Small intestine (tissue), 7 donors: ENCODE results near the gene DMGDH. TPM values are rescaled to one million over a fixed set of nuclear protein-coding genes. Genes with fewer than 3 reads are reported as not detected.

Source experiments
- DNase-seq, 2 donors: peaks; one replicate each; pipeline versions ENCODE4 v3.0.0 to v3.0.0-alpha.2; 2013
- FAIRE-seq: peaks from 2 replicates; lab custom pipeline; 2012; peaks lifted over from hg19 to GRCh38; lab: Jason Lieb, UNC
- H3K27ac ChIP-seq, 3 donors: one replicate each; pipeline ENCODE4 v1.5.1; 2013; ENCODE audit warnings: low read length in 2 of 3, mild to moderate bottlenecking in 2 of 3, control low read depth in 1 of 3, inconsistent platforms in 1 of 3, low read depth in 1 of 3, moderate library complexity in 1 of 3
- H3K27me3 ChIP-seq, 3 donors: one replicate each; pipeline ENCODE4 v1.6.1; 2013; ENCODE audit warnings: low read length in 3 of 3, inconsistent platforms in 1 of 3; ENCODE audit not compliant: control insufficient read depth in 3 of 3, insufficient read depth in 3 of 3
- H3K36me3 ChIP-seq, 3 donors: one replicate each; pipeline ENCODE4 v1.6.1; 2013; ENCODE audit warnings: low read length in 3 of 3, inconsistent platforms in 1 of 3, low read depth in 1 of 3, mild to moderate bottlenecking in 1 of 3, moderate library complexity in 1 of 3; ENCODE audit not compliant: control insufficient read depth in 3 of 3, insufficient read depth in 2 of 3
- H3K4me1 ChIP-seq, 3 donors: one replicate each; pipeline ENCODE4 v1.6.1; 2013; ENCODE audit warnings: low read length in 2 of 3, inconsistent platforms in 1 of 3, low read depth in 1 of 3, mild to moderate bottlenecking in 1 of 3, moderate library complexity in 1 of 3; ENCODE audit not compliant: control insufficient read depth in 3 of 3, insufficient read depth in 2 of 3
- H3K4me3 ChIP-seq, 3 donors: one replicate each; pipeline ENCODE4 v1.5.1; 2013; ENCODE audit warnings: low read length in 3 of 3, control low read depth in 1 of 3, inconsistent platforms in 1 of 3, low read depth in 1 of 3, mild to moderate bottlenecking in 1 of 3, moderate library complexity in 1 of 3
- H3K9me3 ChIP-seq, 2 donors: one replicate each; pipeline ENCODE4 v1.6.1; 2013; ENCODE audit warnings: low read depth in 1 of 2, low read length in 1 of 2; ENCODE audit not compliant: control insufficient read depth in 2 of 2, insufficient read depth in 1 of 2
- WGBS, 3 donors: extraction: QIAGEN DNeasy Blood & Tissue Kit; methylation state at CpG; one replicate each; pipeline ENCODE4 v1.1.7; 2013; 5-methylcytosine and 5-hydroxymethylcytosine counted together
- polyA plus RNA-seq, 4 donors: library from polyadenylated mRNA; stranded (reverse) in 3 of 4; unstranded in 1 of 4; fragments of 200-250 nt in 3 of 4; fragments of 120-200 nt in 1 of 4; gene quantifications; one replicate each; pipeline versions ENCODE4 v1.2.1 to v1.2.3, GENCODE V29; 2013
- donor health status: healthy with polysubstance abuse.
- donor health status: control.
- donor health status: control.
- donor health status: Bipolar disorder and iron deficiency.
- donor health status: healthy.

Gene DMGDH
- polyA plus RNA-seq, 4 donors: 0.24 to 1.9 TPM; not detected in 2

DNA sequence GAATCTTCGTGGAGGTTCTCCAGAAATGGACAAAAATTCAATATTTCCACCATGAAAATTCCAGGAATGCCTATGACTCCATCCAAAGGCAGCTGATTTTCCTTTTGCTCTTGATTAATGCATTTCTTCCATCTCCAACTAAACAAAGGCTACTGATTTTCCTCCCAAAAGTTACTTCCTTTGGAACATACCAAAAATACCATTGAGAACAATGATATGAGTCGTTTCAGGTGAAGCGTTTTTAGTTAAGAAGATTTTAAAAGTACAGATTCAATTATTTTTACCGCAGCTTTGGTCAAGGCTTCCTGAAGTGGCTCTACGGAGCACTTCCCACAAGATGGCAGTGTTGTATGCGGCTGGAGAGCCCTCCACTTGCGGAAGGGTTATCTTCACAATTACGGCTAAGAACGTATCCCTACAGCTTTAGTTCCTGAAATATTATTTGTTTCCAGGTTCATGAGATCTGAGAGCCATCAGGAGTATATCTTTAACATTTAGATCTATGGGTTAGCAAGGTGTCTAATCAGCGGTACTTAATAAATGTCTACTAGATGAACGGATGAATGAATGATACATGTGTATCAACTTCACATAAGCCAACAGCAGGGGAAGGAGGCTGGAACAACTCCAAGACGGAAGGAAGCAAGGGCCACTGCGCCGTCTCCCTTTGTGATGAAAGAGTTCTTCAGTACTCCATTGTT, 48.5 kb downstream of the DMGDH start:
- WGBS, 3 donors: 11 to 20% (median 19%) methylated on average over 14 of the region's 14 CpGs

DNA sequence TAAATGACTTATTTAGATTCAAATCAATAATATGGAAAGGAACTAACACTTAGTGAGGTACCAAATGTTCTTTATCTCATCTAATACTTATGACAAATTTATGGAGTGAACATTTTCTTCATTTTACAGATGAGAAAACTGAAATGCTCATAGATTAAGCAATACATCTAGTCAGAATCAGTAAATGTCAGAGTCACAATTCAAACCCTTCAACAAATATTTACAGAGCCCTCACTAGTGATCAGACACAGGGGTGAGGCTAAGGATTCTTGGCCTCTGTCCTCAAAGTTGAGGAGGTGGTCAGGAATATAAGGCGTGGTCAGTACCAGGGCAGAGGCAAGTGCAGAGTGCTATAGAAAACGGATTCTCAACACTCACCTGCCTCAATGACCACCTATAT, 54.8 kb downstream of the DMGDH start:
- FAIRE-seq: no peak
- H3K27me3 ChIP-seq: peaks cover 0 to 3% (median 0%) of the 10 kb centered on the region in 3 donors
- no peaks in the 10 kb centered on the region for H3K36me3 ChIP-seq
- no peak overlapping the region for H3K27ac ChIP-seq
- no peaks in the 10 kb centered on the region for H3K4me1 ChIP-seq
- no peak for DNase-seq
- H3K4me3 ChIP-seq: no peak overlapping the region
- WGBS, 3 donors: 67 to 77% (median 71%) methylated on average over 2 of the region's 2 CpGs
- H3K9me3 ChIP-seq: peaks cover 0 to 8% of the 10 kb centered on the region in 2 donors

More for the DNA sequence above, 48.5 kb downstream of the DMGDH start:
- H3K27me3 ChIP-seq: peaks cover 0 to 3% (median 0%) of the 10 kb centered on the region in 3 donors
- FAIRE-seq: no peak
- H3K36me3 ChIP-seq: no peaks in the 10 kb centered on the region
- H3K27ac ChIP-seq: no peak overlapping the region
- H3K4me3 ChIP-seq: no peak overlapping the region
- DNase-seq: peak; percentile 46 to 73
- H3K4me1 ChIP-seq: peaks cover 0 to 3% (median 0%) of the 10 kb centered on the region in 3 donors
- H3K9me3 ChIP-seq: no peaks in the 10 kb centered on the region

DNA sequence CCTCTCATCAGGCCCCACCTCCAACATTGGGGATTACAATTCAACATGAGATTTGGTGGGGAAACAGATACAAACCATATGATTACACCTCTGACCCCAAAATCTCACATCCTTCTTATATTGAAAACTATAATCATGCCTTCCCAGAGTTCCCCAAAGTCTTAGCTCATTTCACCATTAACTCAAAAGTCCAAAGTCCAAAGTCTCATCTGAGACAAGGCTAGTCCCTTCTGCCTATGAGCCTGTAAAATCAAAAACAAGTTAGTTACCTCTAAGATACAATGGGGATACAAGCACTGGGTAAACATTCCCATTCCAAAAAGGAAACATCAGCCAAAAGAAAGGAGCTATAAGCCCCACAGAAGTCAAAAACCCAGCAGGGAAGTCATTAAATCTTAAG, 57.6 kb downstream of the DMGDH start:
- DNase-seq (no peak), FAIRE-seq (no peak)
- peaks cover 0 to 8% of the 10 kb centered on the region in 2 donors for H3K9me3 ChIP-seq
- H3K27me3 ChIP-seq: peaks cover 0 to 3% (median 0%) of the 10 kb centered on the region in 3 donors
- H3K36me3 ChIP-seq: no peaks in the 10 kb centered on the region
- no peak overlapping the region for H3K4me3 ChIP-seq
- H3K4me1 ChIP-seq: no peaks in the 10 kb centered on the region
- H3K27ac ChIP-seq: no peak overlapping the region

DNA sequence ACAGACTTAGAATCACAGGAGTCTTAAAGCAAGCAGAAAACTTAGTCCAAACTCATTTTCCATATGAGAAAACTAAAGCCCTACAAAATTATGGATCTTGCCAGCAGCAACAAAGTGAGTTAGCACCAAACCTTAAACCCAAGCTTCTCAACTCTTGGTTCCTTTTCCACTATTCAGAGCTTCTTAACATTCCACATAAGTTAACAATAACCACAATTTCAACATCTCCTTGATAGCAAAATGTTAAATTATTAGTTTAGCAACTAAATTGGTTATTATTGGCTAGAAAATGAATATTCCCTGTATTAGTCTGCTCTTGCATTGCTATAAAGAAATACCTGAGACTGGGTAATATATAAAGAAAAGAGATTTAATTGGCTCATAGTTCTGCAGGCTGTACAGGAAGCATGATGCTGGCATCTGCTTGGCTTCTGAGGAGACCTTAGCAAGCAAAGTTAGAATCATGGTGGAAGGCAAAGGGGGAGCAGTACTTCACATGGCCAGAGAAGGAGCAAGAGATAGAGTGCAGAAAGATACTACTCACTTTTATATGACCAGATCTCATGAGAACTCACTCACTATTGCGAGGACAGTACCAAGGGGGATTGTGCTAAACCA, 58.1 kb downstream of the DMGDH start:
- WGBS, 3 donors: 100% methylated on average over 1 of the region's 1 CpG

DNA sequence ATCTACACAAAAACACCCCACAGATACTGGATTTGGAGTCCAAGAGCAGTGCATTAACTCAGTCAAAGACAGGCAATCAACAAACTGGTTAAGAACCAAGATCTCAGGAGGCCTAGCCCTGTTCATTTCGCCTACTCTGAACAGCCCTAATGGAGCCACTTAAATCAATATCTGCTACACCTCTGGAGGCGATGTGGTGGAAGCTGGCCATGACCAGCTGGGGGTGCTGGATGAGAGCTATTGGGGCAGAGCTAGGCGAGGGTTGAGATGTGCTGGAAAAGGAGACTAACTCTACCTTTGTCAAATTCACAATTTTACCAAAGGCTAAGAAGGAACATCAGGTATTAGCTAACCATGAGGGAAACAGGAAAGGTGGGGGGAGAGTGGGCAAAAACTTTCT, 61.1 kb downstream of the DMGDH start:
- Histone ChIP-seq H3K27me3 (no peaks in the 10 kb centered on the region), H3K9me3 (peaks cover 0 to 8% of the 10 kb centered on the region in 2 donors), H3K4me3 (no peak overlapping the region), H3K27ac (no peak overlapping the region), H3K36me3 (no peaks in the 10 kb centered on the region), H3K4me1 (no peaks in the 10 kb centered on the region)
- WGBS, 3 donors: 61 to 83% (median 78%) methylated on average over 3 of the region's 3 CpGs
- FAIRE-seq (no peak), DNase-seq (no peak)

More for the DNA sequence above, 58.1 kb downstream of the DMGDH start:
- DNase-seq: no peak
- Histone ChIP-seq H3K9me3 (peaks cover 0 to 8% of the 10 kb centered on the region in 2 donors), H3K27me3 (peaks cover 0 to 3% (median 0%) of the 10 kb centered on the region in 3 donors), H3K27ac (no peak overlapping the region), H3K4me3 (no peak overlapping the region), H3K36me3 (no peaks in the 10 kb centered on the region), H3K4me1 (no peaks in the 10 kb centered on the region)
- no peak for FAIRE-seq

DNA sequence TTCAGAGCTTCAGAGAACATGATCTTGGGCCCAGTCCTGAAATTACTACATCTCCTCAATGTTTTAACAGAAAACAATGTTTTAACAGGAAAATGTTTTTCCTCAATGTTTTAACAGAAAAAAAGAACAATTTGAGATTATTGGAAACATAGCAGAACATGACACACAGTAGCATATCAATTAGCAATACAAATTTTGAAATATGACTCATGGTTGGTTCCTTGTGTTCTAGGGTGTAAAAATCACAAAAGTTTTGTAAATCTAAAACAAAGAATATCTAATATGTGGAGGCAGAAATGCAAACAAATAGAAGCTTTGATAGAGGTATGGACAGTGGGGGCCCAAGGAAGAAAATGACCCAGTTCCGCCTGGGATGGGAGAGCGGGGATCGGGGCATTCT, 61.6 kb downstream of the DMGDH start:
- DNase-seq: no peak
- 79 to 97% (median 96%) methylated on average over 3 of the region's 3 CpGs for WGBS, 3 donors
- no peak for FAIRE-seq
- Histone ChIP-seq H3K4me1 (no peaks in the 10 kb centered on the region), H3K9me3 (peaks cover 0 to 4% of the 10 kb centered on the region in 2 donors), H3K36me3 (no peaks in the 10 kb centered on the region), H3K4me3 (no peak overlapping the region), H3K27me3 (no peaks in the 10 kb centered on the region), H3K27ac (no peak overlapping the region)

DNA sequence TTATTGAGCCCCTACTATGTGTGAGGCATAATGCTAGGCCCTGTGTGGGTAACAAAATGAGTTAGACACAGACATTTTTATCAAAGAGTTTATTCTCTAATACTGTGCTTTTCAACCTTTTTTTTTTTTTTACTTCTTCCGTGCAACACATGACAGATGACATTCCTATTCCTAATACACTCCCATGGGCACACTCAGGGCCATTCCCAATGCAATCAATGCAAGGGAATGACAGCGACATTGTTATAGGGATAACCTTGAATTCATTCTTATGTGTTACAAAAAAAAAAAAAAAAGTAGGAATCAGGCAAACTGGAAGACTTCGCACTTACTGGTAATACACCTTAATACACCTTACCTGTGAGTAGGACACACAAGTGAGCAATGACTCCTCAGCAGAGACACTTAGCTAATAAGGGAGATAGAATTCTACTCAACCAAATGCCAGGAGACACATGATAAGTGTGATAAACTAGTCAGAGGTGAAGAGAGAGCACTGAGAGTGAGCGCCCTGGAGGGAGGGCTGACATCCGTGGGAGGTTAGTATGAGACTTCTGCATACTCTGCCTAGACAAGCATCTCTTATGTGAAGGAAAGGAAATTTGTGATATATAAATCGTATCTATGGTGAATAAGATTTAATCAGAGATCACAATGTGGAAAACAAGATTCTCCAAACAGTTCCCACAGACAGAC, 63.4 kb downstream of the DMGDH start:
- DNase-seq (no peak), FAIRE-seq (no peak)
- H3K27ac ChIP-seq: no peak overlapping the region
- H3K27me3 ChIP-seq: no peaks in the 10 kb centered on the region
- no peak overlapping the region for H3K4me3 ChIP-seq
- H3K4me1 ChIP-seq: no peaks in the 10 kb centered on the region
- H3K9me3 ChIP-seq: no peaks in the 10 kb centered on the region
- H3K36me3 ChIP-seq: no peaks in the 10 kb centered on the region
- WGBS, 3 donors: 86 to 91% (median 89%) methylated on average over 6 of the region's 6 CpGs

DNA sequence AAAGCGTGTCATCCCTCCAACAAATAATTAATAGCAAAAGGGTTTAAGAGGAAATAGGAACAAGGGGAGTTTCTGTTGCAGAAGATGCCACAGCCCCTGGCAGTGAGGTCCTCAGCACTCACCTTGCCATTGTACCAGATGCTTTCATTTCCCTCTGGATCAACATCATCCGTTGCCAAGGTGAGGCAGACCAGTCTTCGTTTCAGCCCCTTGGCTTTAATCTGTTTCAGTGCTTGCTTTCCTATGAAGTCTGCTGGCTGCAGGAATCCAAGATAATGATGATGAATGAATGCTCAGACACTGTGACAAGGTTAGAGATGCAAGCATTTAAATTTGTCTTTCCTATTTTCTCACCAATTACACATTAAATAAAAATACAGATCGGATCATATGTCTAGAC, 64.3 kb downstream of the DMGDH start:
- no peak for DNase-seq
- 71 to 83% (median 75%) methylated on average over 4 of the region's 4 CpGs for WGBS, 3 donors
- no peak for FAIRE-seq

More for the DNA sequence above, 64.3 kb downstream of the DMGDH start:
- no peaks in the 10 kb centered on the region for H3K9me3 ChIP-seq
- no peaks in the 10 kb centered on the region for H3K4me1 ChIP-seq
- H3K27me3 ChIP-seq: no peaks in the 10 kb centered on the region
- H3K27ac ChIP-seq: no peak overlapping the region
- H3K36me3 ChIP-seq: no peaks in the 10 kb centered on the region
- no peak overlapping the region for H3K4me3 ChIP-seq
